Activated T-cell treated with anti-CD3 and anti-CD28 coated beads for 4 hours (primary cell): ENCODE data around the gene CRAT.

Source experiments
- DNase-seq: peaks from one replicate; pipeline ENCODE4 v3.0.0-alpha.2; 2020

The CRAT gene

DNA sequence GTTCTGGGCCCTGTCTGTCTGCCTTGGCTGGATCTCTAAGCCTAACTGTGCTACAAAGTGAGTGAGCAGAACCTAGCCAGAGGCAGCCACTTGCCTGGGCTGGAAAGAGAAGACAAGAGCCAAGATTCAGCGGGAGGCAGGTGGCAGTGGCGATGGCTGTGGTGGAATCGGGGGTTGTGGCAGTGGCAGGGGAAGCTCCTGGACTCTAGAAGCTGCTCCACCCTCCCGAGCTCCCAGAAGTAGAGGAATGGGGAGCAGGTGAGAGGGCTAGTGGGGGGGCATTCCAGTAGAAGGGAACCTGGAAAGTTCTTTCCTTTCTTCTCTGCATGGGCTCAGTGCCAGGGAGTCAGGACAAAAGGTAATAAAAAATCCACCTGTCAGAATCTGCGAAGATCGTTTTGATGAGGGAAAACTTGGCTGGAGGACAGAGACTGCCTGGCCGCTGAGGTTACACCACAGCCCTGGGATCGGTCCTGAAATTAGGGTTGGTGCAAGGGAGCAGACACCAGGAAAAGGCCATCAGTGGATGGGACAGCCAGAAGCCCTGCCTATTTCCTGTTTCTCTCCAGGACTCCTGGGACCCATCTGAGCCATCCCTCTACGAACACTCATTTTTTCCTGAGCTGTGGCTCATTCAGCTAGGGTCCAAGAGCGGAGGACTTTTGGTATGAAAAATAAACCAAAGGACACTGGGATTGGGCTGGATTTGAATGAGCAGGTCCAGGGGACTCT lies 1.6 kb downstream of the CRAT start:
- no peak for DNase-seq

DNA sequence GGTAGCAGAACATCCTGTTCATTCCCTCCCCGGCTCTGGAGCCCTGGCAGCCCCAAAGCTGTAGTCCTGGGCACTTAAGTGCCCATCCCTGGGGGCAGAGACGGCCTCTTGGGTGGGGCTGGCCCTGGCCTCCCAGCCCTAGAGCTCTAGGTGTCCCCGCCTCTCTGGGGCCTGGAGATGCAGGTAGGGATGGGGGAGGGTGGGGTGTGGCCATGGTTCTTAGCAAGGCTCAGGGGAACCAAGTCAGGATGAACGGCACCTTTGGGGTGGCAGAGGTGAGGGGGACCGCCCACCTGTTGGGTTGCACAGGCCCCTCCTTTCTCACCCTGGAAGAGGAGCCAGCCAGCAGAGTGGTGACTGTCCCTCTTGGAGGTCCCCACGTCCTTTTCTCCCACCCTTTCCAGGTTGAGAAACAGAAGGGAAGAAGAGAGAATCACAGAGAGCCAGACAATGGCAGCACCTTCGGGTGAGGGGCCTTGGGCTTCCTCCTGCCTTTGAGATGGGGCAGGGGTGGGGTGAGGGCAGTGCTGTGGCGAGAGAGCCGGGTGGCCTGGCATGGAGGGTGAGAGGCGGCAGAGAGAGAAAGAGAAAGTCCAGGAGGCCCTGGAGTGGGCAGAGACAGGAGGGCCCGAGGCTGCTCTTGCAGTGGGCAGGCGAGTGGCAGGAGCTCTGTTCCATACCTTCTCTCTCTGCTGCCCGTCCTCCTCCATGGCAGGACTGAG lies 2.3 kb downstream of the CRAT start:
- DNase-seq: no peak

DNA sequence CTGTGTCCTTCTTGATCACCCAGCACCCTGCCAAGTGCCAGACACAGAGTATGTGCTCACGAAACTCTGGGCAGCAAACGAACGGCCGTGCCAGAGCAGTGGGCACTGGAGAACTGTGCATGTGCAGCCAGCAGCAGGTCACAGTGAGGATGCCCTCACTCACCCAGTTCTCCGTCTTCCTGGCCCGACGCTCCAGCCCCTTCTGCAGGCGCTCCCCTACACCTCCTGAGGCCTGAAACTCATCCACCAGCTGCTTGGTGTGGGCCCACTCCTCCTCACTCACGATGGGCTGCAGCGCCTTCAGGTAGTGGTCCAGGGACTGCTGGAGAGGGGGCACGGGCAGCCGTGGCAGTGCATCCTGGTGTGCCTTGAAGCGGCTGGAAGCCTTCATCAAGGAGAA lies 2.9 kb downstream of the CRAT start:
- no peak for DNase-seq

DNA sequence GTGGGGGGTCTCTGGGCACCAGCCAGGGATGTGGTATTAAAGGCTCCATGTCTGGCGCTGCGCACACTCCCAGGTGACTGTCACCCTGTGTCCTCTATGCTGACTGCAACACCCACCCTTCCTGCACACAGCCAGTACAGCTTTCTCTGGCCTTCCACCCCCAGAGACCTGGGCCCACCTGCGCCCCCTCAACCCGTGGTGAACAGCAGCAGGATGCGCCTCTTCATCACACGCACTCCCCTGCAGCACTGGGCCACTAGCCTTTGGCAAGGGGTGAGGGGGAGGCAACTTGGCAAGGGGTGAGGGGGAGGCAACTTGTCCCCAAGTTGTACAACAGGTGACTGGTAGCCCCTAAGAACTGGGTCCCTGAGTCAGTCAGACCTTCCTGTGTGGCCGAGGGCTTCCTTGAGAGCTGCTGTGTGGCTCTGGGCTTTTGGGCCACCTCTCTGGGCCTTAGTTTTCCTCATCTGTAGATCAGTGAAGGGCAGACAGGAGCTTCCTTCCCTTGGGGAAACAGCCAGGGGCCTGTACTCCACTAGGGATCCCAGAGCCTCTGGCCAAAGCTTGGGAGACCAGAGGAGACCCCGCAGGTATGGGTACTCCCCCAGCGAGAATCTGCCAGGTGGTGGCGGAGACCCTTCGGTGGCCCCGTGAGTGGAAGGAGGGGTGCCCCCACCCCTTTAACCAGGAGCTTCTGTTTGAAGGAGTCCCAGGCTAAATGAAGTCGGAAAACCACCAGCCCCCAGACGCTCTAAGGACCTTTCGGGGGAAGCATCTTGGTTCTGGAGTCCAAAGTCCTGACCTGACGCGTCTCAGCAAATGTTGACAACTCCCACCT lies 4.5 kb downstream of the CRAT start:
- no peak for DNase-seq

DNA sequence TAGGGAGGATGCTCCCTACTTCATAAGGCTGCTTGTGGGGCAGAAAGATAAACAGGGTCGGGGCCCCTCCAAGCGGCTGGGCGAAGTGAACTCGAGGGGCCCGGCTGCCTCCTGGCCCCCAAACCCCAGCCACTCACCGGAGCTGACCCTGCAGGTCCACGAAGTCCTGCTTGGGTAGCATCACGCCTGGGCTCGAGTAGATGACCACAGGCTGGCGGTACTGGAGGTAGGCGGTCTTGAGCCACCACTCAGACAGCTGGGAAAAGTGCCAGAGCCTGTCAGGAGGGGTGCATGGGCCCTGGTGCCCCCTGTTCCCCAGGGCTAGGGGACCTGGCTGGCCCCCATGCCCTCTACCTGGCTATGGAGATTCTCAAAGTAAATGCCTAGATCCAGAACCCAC lies 6.5 kb downstream of the CRAT start:
- DNase-seq: no peak

DNA sequence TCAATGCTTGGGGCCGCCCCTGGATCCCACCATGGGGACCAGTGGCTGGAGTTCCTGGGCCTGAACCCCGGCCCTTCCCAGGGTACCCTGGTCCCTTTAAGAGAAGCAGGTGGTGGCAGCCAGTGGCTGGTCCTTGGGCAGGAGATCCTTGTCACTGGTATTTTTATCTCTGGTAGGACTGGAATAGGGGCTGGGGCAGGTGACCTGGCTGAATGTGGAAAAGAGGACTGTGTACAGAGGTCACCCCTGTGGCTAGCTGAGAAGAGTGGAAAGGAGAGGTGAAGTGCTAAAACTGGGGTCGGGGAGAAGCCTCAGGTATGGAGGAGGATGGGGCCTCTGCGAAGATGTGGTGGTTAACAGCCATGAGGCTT lies 7.0 kb downstream of the CRAT start:
- no peak for DNase-seq

DNA sequence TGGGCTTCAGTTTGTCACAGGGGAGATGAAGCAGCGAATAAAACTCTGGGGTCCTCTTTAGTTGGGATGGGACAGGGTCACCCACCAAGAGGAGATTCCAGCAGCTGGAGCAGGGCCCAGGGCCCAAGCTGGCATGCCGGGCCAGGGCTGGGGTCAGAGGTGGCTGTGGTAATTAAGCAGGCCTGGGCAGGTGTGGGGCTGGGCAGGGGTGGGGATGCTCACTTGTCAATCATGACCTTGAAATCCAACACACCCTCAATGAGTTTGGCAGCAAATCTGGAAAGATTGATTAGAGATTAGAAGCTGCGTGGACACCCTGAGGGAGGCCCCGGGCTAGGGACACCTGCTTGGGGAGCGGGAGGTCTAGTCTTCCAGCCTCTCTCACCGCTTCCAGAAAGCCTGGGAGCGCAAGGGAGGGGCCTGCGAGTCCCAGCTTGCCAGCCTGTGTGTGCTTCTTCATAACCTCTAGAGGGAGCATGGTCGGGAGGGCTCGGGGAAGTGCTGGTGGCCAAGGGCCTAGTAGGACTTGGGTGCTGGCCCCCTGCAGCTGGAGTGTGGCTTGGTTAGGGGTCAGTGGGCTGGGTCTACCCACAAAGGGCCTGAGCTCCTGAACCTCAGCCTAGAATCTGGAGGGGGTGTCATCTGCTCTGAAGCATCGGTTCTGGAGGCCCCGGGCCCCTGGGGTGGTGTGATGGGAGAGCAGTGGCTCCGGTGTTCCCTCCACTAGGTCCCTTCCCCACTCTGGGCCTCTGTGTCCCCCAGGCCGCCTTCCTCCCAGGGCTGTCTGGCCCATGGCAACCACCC lies 7.6 kb downstream of the CRAT start:
- no peak for DNase-seq

DNA sequence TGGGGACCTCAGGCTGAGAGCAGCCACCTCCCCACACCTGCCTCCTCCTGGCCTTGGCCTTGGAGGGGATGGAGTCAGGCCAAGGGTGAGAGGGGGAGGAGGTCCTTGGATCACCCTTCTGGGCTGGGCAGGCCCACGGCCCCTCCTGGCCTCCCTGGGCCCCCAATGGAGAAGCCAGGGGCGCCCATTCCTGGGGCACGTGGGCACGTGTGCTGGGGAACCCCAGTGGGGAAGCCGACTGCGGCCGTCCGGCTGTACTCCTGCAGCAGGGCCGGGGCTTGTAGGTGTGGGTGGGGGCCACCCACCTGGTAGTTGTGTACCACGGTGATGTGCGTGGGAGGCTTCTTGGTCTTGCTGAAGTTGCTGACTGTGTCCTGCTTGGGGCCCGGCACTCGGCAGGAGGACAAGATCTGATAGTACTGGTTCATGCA lies 8.5 kb downstream of the CRAT start:
- no peak for DNase-seq

DNA sequence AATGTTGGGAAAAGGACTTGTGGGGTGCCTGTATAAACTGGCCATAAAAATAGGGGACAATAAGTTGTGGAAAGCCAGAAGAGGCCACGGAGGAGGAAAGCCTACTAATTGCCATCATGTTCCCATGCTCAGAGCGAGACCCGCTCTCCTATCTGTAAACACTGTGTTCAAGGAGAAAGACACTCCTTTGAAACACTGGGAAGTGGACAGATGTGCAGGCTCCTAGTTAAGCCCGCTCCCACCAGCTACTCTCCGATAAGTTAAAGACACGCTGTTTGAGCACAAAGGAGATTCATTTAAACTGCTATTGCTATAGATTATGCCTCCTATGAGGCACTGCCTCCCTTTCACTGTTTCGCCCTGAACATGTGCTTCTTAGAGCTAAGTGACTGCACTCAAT lies 9.3 kb downstream of the CRAT start:
- no peak for DNase-seq

DNA sequence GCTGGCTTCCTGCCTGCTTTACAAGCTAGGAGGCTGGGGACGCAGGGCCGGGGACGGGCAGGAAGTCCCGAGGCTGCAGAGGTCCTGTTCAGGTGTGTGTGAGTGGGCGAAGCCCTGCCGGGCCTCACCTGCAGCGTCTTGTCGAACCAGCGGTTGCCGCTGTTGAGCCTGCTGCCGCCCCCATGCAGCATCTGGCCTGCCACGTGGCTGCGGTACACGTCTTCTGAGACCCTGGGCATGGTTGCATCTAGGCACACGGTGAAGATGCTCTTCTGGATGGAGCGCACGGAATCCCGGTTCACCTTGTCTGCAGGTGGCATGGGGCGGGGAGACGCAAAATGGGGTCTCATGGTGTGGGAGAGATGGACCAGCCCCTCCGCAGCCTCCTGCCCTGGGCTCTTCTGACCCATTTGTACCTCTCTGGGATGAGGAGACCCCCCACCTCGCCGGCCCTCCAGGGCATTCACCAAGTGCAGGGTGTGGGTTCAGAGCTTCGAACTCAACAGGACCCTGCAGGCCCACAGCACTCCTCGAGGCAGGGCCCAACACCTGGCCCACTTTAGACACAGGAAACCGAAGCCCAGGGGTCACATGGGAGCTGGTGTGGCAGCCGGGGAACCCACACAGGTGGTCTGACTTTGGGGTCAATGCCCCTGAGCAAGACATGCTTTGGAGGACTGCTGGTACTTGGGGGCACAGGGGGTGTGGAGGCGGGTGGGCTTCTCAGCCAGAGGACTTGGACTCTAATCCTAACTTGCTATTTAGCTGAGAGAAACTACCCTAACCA lies 10.0 kb downstream of the CRAT start:
- DNase-seq: no peak

DNA sequence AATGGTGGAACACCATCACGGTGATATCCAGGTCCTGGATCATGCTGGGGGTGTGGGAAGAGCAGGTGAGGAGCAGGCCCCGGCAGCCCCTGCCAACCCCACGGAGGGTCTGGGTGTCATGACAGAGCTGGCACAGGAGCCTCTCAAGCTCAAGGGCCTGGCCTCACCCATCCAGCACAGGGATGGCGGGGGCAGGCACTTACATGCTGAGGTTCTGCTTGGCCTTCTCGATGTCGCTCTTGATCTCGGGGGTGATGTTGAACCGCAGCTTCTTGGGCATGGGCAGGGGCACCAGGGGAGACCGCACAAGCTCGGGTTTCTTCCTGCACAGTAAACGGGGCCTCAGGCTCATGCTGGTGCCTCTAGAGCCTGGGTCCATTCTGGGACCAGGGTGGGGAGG lies 12.3 kb downstream of the CRAT start:
- no peak for DNase-seq

DNA sequence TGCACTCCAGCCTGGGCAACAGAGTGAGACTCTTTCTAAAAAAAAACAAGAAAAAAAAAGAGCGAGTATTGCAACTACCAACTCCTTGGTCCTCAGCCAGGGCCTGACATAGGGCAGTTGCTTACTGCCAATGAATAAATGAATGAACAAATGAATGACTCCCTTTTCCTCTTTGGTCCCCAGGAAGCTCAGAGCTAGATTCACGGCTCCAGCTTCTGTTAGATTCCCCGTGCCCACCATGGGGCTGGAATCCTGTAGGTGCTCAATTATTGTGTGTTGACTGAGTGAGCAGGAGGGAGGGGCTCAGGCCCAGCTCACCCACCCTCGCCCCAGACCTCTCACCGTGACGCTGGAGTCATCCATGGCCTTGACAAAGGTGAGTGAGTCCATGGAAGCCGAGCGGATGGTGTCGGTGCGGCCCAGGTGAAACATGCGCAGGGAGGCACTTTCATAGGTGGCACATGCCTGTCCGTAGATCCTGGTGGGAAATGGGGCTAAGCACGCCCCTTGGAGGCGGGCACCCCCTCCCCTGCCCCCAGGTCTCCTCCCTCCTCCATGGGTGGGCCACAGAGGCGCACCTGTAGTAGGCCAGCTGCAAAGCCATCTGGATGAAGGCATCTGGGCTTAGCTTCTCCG lies 12.8 kb downstream of the CRAT start:
- DNase-seq: no peak

DNA sequence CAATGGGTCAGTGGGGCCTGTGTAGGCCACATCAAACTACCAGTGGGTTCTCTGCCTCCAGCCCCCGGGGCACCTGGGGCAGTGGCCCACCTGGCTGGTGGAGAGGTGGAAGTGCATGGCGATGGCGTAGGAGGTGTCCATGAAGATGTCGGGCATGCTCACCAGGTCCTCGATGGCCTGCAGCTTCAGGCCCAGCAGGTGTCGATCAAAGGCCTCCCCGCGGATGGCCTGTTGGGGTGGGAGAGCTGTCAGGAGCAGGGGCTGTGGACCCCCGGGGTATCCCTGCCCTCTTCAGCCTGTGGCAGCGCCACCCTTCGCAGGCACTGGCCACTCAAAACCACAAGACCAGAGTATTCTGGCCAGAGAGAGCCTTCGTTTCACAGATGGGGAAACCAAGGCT lies 14.7 kb downstream of the CRAT start:
- no peak for DNase-seq

DNA sequence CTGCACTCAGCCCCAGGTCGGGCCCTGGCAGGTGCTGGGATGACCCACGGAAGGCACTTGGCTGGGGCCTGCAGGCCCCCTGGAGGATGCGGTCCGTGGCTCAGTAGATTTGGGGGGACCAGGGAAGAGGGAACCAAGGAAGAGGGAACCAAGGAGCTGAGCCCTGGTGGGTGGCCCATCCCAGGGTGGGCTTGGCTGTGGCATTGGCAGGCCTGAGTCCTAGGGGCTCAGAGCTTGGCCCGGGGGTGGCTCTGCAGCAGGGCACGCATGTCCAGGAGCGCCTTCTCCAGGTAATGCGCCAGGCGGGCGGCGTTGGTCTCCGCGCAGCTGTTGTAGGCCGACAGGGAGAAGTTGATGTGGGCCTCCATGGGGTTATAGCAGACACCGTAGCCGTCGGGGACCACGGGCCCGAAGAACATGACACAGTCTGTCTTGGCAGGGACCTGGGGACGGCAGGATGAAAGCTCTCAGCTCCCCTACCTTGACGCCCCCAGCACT lies 15.4 kb downstream of the CRAT start:
- DNase-seq: no peak

DNA sequence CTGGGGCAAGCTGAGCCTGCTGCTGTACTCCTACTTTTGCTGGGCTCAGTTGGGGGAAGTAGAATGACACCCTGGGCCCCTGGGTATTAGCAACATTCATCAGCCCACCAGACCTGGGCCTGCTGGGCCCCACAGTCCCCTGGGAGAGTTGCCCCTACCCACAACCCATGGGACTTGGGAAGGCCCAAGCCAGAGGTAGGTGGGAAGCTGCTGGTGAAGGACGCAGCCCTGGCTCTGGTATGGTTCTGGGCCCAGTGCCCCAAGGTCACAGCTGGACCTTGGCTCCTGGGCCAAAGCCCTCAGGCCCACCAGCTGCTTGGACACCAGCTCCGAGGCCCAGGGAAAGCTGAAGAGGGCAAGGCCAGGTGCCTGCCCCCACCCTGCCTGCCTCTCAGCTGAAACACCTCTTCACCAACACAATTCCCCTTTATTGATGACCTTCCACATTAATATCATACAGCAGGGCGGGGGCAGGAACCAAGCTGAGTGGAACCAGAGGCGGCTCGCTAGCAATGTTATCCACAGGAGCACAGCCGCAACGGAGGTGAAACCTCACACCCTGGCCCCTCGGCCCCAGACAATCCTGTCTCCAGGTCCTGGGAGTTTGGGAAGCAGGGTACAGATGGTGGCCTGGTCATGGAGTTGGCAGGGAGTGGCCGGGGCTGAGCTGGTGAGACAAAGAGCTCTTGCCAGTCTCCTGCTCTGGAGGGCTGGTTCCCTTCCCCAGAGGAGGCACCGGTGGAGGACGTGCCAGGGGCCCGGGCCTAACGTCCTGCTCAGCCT lies 16.0 kb downstream of the CRAT start:
- no peak for DNase-seq

DNA sequence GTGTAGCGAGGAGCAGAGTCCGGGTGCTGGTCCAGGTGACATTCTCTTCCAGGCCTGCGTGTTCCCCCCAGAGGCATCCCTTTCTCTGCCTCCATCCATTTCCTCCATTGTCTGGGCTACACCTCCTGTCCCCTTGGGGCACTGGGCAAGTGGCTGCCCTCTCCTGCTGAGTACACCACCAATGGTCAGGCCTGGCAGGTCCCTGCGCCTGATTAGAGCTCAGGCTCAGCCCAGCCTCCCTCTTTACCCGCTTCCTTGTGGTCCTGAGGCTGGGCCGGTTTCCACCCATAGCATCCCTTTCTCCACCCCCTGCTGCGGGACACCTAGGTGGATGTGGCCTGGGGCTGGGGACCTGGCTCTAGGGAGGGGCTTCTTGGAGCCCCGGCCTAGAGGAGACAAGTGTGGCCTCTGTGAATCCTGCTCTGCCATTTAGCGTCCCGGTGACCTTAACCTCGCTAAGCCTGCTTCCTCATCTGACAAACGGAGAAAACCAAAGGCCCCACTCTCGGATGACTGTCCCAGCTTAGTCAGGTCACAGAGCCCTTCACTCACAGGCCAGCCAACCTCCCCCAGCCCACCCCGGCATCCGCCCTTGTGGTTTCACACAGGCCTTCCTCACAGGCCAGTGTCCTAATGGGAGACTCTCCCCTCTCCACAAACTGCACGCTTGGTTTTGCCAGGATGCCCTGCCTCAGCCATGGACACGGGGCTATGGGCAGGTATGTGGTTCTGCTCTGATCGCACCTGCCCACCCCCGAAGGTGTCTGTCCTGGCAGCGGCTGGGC lies 16.8 kb downstream of the CRAT start:
- no peak for DNase-seq

DNA sequence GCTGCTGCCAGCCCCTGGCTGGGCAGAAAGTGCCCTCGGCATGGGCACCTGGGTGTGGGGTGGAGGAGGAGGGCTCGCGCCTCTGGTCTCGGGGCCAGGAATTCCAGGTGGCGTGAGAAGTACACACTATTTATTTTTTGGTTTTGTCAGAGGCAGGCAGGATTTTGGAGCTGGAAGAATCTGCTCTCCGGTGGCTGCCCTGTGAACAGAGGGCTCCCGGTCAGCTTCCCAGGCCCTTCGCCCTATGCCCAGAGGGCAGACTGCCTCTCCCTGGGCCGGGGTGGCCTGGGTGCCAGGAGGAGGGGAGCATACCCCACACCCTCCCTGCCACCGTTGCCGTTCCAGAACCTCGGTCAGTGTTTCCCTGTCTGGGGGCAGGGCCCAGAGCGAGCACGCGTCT lies 21.3 kb downstream of the CRAT start:
- no peak for DNase-seq

DNA sequence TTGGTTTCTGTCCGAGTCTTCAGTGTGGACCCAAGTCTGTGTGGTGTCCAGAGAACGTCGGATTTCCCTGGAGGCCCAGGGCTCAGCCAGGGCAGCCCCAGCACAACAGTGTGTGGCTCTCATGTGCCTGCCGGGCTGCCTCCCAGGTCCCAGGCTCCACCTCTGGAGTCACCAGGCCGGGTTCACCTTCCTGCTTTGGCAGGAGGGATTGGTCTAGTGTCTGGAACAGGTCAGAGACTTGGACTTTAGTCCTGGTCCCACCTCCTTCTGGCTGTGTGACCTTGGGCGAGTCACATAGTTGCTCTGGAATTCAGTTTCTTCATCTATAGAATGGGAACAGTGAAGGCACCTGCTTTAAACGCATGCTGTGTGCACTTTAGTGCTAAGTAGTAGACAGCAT lies 26.5 kb downstream of the CRAT start:
- DNase-seq: no peak

DNA sequence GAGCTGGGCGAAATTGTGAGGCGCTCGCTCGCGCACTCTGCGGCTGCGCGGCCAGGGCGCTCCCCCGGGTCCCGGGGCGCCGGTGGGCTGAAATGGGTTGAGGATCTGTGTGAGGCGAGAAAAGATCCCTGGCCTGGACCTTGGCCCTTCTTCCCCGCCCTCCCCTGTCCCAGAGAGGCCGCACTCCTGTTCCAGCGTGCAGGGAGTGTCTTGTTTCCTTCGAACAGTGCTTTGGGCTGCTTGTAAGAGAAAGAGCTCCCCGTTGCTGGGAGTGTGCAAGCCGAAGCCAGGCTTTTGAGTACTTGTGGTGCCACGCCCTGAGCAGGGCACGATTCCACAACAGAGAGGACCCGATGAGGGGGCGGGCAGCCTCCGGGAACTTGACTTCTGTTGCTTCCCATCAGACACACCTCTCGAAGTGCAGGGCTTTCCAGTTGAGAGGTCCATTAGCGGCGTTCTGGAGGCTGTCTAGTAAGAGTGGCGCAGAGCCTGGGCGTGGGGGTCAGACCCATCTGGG lies 29.1 kb downstream of the CRAT start:
- DNase-seq: no peak
